T-helper 17 cell (primary cell): ENCODE measurements around the gene ARL2BP. TPM values are rescaled to one million over a fixed set of nuclear protein-coding genes. Genes with fewer than 3 reads are reported as not detected.
A peak's percentile ranks its signal among the peaks of the same experiment; 100 is the strongest.
"Not testable (repeated sequence)": the region's sequence is repeated elsewhere in the genome, so short reads cannot be mapped to it uniquely, and the experiment has no call there.

Experiments
- ATAC-seq: fragments of 150-1000 bp; cut with Tn5 transposase; 2 replicates; pipeline ENCODE4 v1.10.0; 2021; ENCODE audit warnings: mild to moderate bottlenecking, moderate library complexity
- DNase-seq, 3 donors: peaks; one replicate each; pipeline versions ENCODE4 v3.0.0 to v3.0.0-alpha.2; 2020 to 2021
- H3K9me3 ChIP-seq: one replicate; pipeline ENCODE4 v1.7.0; 2013; ENCODE audit warnings: low read length, mild to moderate bottlenecking; ENCODE audit not compliant: control insufficient read depth, poor library complexity, severe bottlenecking
- H3K27ac Mint-ChIP-seq: one replicate; pipeline ENCODE4 v1.8.0; 2022; ENCODE audit warnings: mild to moderate bottlenecking, moderate library complexity, mixed read lengths
- H3K27me3 Mint-ChIP-seq: one replicate; pipeline ENCODE4 v1.8.0; 2022; ENCODE audit warnings: mixed read lengths
- H3K36me3 Mint-ChIP-seq: one replicate; pipeline ENCODE4 v1.8.0; 2022; ENCODE audit warnings: low read depth, mixed read lengths
- H3K4me1 Mint-ChIP-seq: one replicate; pipeline ENCODE4 v1.8.0; 2022; ENCODE audit warnings: mild to moderate bottlenecking, mixed read lengths
- H3K4me3 Mint-ChIP-seq: one replicate; pipeline ENCODE4 v1.8.0; 2022; ENCODE audit warnings: mild to moderate bottlenecking, moderate library complexity, mixed read lengths
- total RNA-seq, 4 donors: library from RNA in 2 of 4; stranded (reverse) in 2 of 4; gene quantifications; one replicate each; pipeline ENCODE4 v1.2.3 and lab custom pipeline; 2022 to 2026

The ARL2BP gene
- total RNA-seq, 2 donors from 2014 or later, result 37.0 to 39.6 TPM

GRCh38 chr16:57271867-57272495 is 26.9 kb downstream of the ARL2BP start:
- Mint-ChIP-seq H3K27ac (no peak overlapping the region), H3K27me3 (no peaks in the 10 kb centered on the region), H3K36me3 (no peaks in the 10 kb centered on the region), H3K4me1 (peaks cover 15% of the 10 kb centered on the region), H3K4me3 (no peak overlapping the region)
- no peaks in the 10 kb centered on the region for H3K9me3 ChIP-seq
- DNase-seq, result no peak
- ATAC-seq, result no peak

DNA sequence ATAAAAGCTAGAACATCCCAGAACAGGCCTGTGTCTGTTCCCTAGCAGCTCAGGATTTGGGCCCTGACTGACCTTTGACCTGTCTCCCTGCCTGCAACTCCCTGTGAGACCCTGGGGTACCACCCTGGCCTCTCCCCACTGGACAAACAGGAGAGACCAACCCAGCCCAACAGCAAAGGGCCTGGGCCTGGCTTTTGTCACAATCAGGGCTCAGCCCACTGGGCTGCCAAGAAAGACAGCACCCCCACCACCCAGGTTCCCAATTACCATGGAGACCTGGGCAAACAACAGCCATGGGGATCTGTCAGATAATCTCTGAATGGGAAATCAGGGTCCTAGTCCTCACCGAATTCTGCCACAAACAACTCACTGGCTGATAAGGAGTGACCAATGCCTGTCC is 28.3 kb downstream of the ARL2BP start:
- H3K9me3 ChIP-seq, result no peaks in the 10 kb centered on the region
- H3K27me3 Mint-ChIP-seq, result no peaks in the 10 kb centered on the region
- H3K4me1 Mint-ChIP-seq, result peaks cover 18% of the 10 kb centered on the region
- H3K27ac Mint-ChIP-seq, result no peak overlapping the region
- H3K36me3 Mint-ChIP-seq, result no peaks in the 10 kb centered on the region
- DNase-seq (no peak), ATAC-seq (no peak)
- H3K4me3 Mint-ChIP-seq, result no peak overlapping the region

GRCh38 chr16:57273826-57274225 is 28.8 kb downstream of the ARL2BP start:
- DNase-seq, result no peak
- Mint-ChIP-seq H3K4me1 (peaks cover 17% of the 10 kb centered on the region), H3K27me3 (no peaks in the 10 kb centered on the region), H3K36me3 (no peaks in the 10 kb centered on the region), H3K27ac (no peak overlapping the region), H3K4me3 (no peak overlapping the region)
- no peak for ATAC-seq
- no peaks in the 10 kb centered on the region for H3K9me3 ChIP-seq

GRCh38 chr16:57275946-57276345 is 30.9 kb downstream of the ARL2BP start:
- DNase-seq, H3K9me3 ChIP-seq, H3K27me3 Mint-ChIP-seq, ATAC-seq, H3K4me3 Mint-ChIP-seq, H3K36me3 Mint-ChIP-seq: not testable (repeated sequence)
- H3K4me1 Mint-ChIP-seq, result peaks cover 27% of the 10 kb centered on the region
- H3K27ac Mint-ChIP-seq, result peak overlapping the region; percentile 2

DNA sequence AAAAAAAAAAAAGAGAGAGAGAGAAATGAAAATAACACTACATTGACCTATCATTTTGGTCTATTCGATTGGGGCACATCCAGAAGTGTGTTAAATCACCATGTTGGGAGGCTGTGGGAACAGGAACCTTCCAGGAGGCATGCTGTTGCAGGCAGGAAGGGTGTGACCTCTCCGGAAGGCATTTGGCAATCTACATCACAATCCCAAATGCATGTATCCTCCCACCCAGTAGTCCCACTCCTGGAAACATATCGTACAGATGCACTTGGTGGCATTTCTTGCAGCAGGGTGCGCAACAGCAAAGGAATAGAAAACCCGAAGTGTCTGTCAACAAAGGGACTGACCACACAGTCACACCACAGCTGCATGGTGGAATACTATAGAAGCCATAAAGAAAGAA is 31.5 kb downstream of the ARL2BP start:
- no peaks in the 10 kb centered on the region for H3K36me3 Mint-ChIP-seq
- peak overlapping the region; percentile 93 for H3K27ac Mint-ChIP-seq
- no peaks in the 10 kb centered on the region for H3K9me3 ChIP-seq
- H3K4me3 Mint-ChIP-seq, result no peak overlapping the region
- DNase-seq (no peak), ATAC-seq (no peak)
- no peaks in the 10 kb centered on the region for H3K27me3 Mint-ChIP-seq
- peaks cover 30% of the 10 kb centered on the region for H3K4me1 Mint-ChIP-seq

DNA sequence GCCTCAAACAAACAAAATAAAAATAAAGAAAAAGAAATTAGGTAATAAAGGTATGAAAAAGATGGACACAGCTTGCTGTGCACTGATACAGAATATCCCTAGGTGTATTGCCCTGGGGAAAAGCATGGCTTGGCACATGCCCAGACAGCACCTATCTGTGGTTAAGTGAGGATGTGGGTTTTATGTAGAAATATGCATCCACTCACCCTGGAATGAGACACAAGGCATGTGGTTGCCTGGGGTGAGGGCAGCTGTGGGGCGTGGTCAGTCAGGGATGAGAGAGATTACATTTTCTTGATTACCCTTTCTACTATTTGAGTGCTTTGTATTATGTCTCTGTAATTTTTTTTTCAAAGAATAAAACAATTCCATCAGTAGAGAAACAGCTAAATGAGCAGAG is 32.5 kb downstream of the ARL2BP start:
- no peaks in the 10 kb centered on the region for H3K9me3 ChIP-seq
- H3K27me3 Mint-ChIP-seq, result peaks cover under 1% of the 10 kb centered on the region
- peaks cover 30% of the 10 kb centered on the region for H3K4me1 Mint-ChIP-seq
- peak overlapping the region; percentile 86 for H3K4me3 Mint-ChIP-seq
- DNase-seq (peak in 2 of 3 donors; percentile 41 to 44), ATAC-seq (peak; percentile 97)
- no peaks in the 10 kb centered on the region for H3K36me3 Mint-ChIP-seq
- peak overlapping the region; percentile 93 for H3K27ac Mint-ChIP-seq

- peaks cover 30% of the 10 kb centered on the region for H3K4me1 Mint-ChIP-seq
- ATAC-seq (no peak), DNase-seq (no peak)
- no peak overlapping the region for H3K4me3 Mint-ChIP-seq
- no peaks in the 10 kb centered on the region for H3K9me3 ChIP-seq
- no peak overlapping the region for H3K27ac Mint-ChIP-seq
- H3K36me3 Mint-ChIP-seq, result no peaks in the 10 kb centered on the region
- H3K27me3 Mint-ChIP-seq, result peaks cover 8% of the 10 kb centered on the region
These were observed 33.4 kb downstream of the ARL2BP start for GRCh38 chr16:57278494-57278893.

GRCh38 chr16:57279780-57280638 is 35.0 kb downstream of the ARL2BP start:
- ATAC-seq (peak; percentile 8), DNase-seq (no peak)
- Mint-ChIP-seq H3K4me1 (peaks cover 38% of the 10 kb centered on the region), H3K27ac (peak overlapping the region; percentile 9), H3K36me3 (no peaks in the 10 kb centered on the region), H3K27me3 (peaks cover 12% of the 10 kb centered on the region), H3K4me3 (no peak overlapping the region)
- no peaks in the 10 kb centered on the region for H3K9me3 ChIP-seq

GRCh38 chr16:57281791-57282190 is 36.7 kb downstream of the ARL2BP start:
- H3K27me3 Mint-ChIP-seq, result peaks cover 17% of the 10 kb centered on the region
- H3K4me3 Mint-ChIP-seq, result no peak overlapping the region
- DNase-seq (no peak), ATAC-seq (no peak)
- peaks cover 34% of the 10 kb centered on the region for H3K4me1 Mint-ChIP-seq
- H3K36me3 Mint-ChIP-seq, result no peaks in the 10 kb centered on the region
- H3K27ac Mint-ChIP-seq, result peak overlapping the region; percentile 11
- no peaks in the 10 kb centered on the region for H3K9me3 ChIP-seq

GRCh38 chr16:57282510-57283213 is 37.6 kb downstream of the ARL2BP start:
- Mint-ChIP-seq H3K27ac (no peak overlapping the region), H3K4me1 (peaks cover 27% of the 10 kb centered on the region), H3K4me3 (no peak overlapping the region), H3K36me3 (no peaks in the 10 kb centered on the region), H3K27me3 (peaks cover 17% of the 10 kb centered on the region)
- no peak for DNase-seq
- H3K9me3 ChIP-seq, result no peaks in the 10 kb centered on the region
- no peak for ATAC-seq

DNA sequence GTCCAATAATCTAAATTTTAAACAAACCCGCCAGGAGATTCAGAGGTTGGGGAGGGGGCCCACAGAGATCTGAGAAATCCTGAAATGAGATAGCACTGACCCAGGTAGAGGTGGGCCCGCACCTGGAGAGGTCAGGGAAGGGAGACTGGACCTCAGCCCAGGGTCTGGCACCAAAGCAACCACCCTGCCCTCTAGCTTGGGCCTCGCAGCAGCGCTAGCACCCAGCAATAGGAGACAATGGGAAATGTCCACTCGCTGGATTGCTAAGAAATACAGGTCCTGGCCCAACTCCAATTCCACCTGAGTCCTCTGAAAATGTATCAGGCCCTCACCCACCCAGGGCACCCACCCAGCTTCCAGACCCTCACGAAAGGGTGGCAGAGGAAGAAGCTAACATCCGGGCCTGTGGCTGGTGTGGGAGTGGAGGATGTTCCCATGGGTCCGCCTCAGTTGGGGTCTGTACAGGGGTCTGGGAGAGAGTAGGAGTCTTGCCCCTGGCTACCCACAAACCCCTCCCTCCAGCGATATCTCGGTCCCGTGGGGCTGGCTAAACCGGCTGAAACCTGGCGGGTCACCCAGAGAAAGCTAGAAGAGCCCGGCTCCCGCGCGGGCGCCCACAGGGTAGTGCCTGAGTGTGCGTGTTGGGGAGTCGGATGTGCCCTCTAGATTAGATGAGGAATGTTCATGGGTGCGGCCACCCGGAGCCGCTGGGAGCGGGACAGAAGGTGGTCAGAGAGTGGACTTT is 38.3 kb downstream of the ARL2BP start:
- Mint-ChIP-seq H3K27me3 (peaks cover 17% of the 10 kb centered on the region), H3K36me3 (no peaks in the 10 kb centered on the region), H3K4me3 (peak overlapping the region; percentile 84), H3K4me1 (peaks cover 21% of the 10 kb centered on the region), H3K27ac (peak overlapping the region; percentile 11)
- ATAC-seq (no peak), DNase-seq (no peak)
- no peaks in the 10 kb centered on the region for H3K9me3 ChIP-seq

DNA sequence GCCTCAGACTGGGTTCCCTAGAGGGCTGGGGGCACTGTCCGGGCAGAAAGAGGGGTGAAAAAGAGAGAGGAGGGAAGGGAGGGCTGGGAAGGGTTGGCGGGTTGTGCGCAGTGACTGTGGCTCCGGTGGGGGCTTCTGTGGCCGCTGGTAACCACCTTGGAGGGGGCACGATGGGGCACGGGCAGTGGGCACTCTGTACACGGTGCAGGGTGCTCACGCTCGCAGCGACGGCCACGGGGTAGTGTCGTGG is 38.8 kb downstream of the ARL2BP start:
- Mint-ChIP-seq H3K4me3 (peak overlapping the region; percentile 84), H3K4me1 (peaks cover 21% of the 10 kb centered on the region), H3K36me3 (no peaks in the 10 kb centered on the region), H3K27me3 (peaks cover 17% of the 10 kb centered on the region), H3K27ac (peak overlapping the region; percentile 11)
- DNase-seq (no peak), ATAC-seq (no peak)
- H3K9me3 ChIP-seq, result no peaks in the 10 kb centered on the region
